Endothelial cell of umbilical vein (primary cell): Measurements from ENCODE around the gene PIKFYVE. TPM values are rescaled to one million over a fixed set of nuclear protein-coding genes. Genes with fewer than 3 reads are reported as not detected.

Source experiments
- BruUV-seq: library from RNA; stranded (reverse); fragments of 400-500 nt; replicated peaks from 2 replicates; lab custom pipeline; 2021; lab: Mats Ljungman, UMichigan
- CTCF ChIA-PET: fragments of 300-600, 350-600 bp; sonication (Branson Sonifier 250); formaldehyde crosslinking; loops from one replicate; lab custom pipeline; 2021; ENCODE audit warnings: antibody characterized with exemption, inconsistent platforms; lab: Charles Lee
- POLR2A ChIA-PET: fragments of 300-600, 350-600 bp; sonication (Branson Sonifier 250); formaldehyde crosslinking; loops from one replicate; lab custom pipeline; 2021; ENCODE audit warnings: antibody characterized with exemption, inconsistent platforms; lab: Charles Lee
- DNase-seq: peaks from one replicate; pipeline ENCODE4 v3.0.0-alpha.2; 2011; ENCODE audit warnings: low read depth, low spot score
- FAIRE-seq: peaks from 2 replicates; lab custom pipeline; 2011; peaks lifted over from hg19 to GRCh38; lab: Jason Lieb, UNC
- H2AFZ ChIP-seq: 2 replicates; pipeline ENCODE4 v1.6.0; 2012; ENCODE audit warnings: low read depth, low read length, control low read depth, inconsistent platforms
- H3K27ac ChIP-seq: 2 replicates; pipeline ENCODE4 v1.5.1; 2011; ENCODE audit warnings: low read depth, mild to moderate bottlenecking, control low read depth, low read length, moderate library complexity; ENCODE audit not compliant: insufficient read depth
- H3K27me3 ChIP-seq, 2 experiments: 2 replicates each; pipeline versions ENCODE4 v1.6.0 to v1.6.1; 2011; ENCODE audit warnings: low read length in 2 of 2, mixed read lengths in 1 of 2; ENCODE audit not compliant: control insufficient read depth in 2 of 2, insufficient read depth in 2 of 2
- H3K36me3 ChIP-seq, 2 experiments: 2 replicates in 1 of 2; 3 replicates in 1 of 2; pipeline ENCODE4 v1.5.1; 2011; ENCODE audit warnings: low read length in 2 of 2, mild to moderate bottlenecking in 1 of 2, moderate library complexity in 1 of 2; ENCODE audit not compliant: control insufficient read depth in 2 of 2, insufficient read depth in 2 of 2; ENCODE audit errors: extremely low read depth in 1 of 2
- H3K4me1 ChIP-seq: 3 replicates; pipeline ENCODE4 v1.5.1; 2011; ENCODE audit warnings: mild to moderate bottlenecking, low read length; ENCODE audit not compliant: control insufficient read depth, insufficient read depth; ENCODE audit errors: extremely low read depth
- H3K4me2 ChIP-seq: 2 replicates; pipeline ENCODE4 v1.6.1; 2011; ENCODE audit warnings: low read length, control low read depth, mixed read lengths; ENCODE audit not compliant: insufficient read depth
- H3K4me3 ChIP-seq, 3 experiments: fragments of 200-600 bp in 1 of 3; sonication (generic), shearing (Covaris generic) in 1 of 3; replicated peaks in 1 of 3; 2 replicates each; pipeline ENCODE4 v1.5.1; 2011 to 2016; ENCODE audit warnings: control low read depth in 3 of 3, low read length in 3 of 3, mild to moderate bottlenecking in 2 of 3, inconsistent platforms in 1 of 3, low read depth in 1 of 3, moderate library complexity in 1 of 3; ENCODE audit not compliant: insufficient read depth in 1 of 3
- H3K79me2 ChIP-seq: 2 replicates; pipeline ENCODE4 v1.6.0; 2012; ENCODE audit warnings: low read length, inconsistent platforms; ENCODE audit not compliant: control insufficient read depth, insufficient read depth
- H3K9ac ChIP-seq: replicated peaks from 2 replicates; pipeline ENCODE3; 2011; ENCODE audit warnings: low read length, control low read depth; ENCODE audit not compliant: insufficient read depth; ENCODE audit errors: extremely low read depth
- H3K9me1 ChIP-seq: replicated peaks from 3 replicates; pipeline ENCODE4 v1.6.0; 2011; ENCODE audit warnings: mild to moderate bottlenecking, low read length; ENCODE audit not compliant: control insufficient read depth, insufficient read depth; ENCODE audit errors: extremely low read depth
- H3K9me3 ChIP-seq: replicated peaks from 2 replicates; pipeline ENCODE4 v1.5.1; 2012; ENCODE audit warnings: low read length, inconsistent platforms; ENCODE audit not compliant: control insufficient read depth, insufficient read depth
- H4K20me1 ChIP-seq: replicated peaks from 2 replicates; pipeline ENCODE3; 2011; ENCODE audit warnings: mild to moderate bottlenecking, low read length; ENCODE audit not compliant: control insufficient read depth, insufficient read depth; ENCODE audit errors: extremely low read depth
- CTCF ChIP-seq, 2 donors: IDR thresholded peaks; 1 replicate in 1 of 2; 2 replicates in 1 of 2; pipeline ENCODE4 v1.5.1; 2011; ENCODE audit warnings: low read length in 2 of 2, mild to moderate bottlenecking in 2 of 2, moderate library complexity in 2 of 2, control low read depth in 1 of 2, inconsistent platforms in 1 of 2, low read depth in 1 of 2; ENCODE audit not compliant: insufficient read depth in 1 of 2; ENCODE audit errors: extremely low read depth in 1 of 2
- EZH2 ChIP-seq: IDR thresholded peaks from 2 replicates; pipeline ENCODE4 v1.6.1; 2012; ENCODE audit warnings: borderline replicate concordance, low read depth, mild to moderate bottlenecking, moderate library complexity, low read length, inconsistent platforms; ENCODE audit not compliant: severe bottlenecking
- FOS ChIP-seq: IDR thresholded peaks from 2 replicates; pipeline ENCODE4 v1.6.1; 2011; ENCODE audit warnings: mild to moderate bottlenecking, low read length, moderate library complexity, borderline replicate concordance; ENCODE audit not compliant: insufficient read depth
- GATA2 ChIP-seq: IDR thresholded peaks from 2 replicates; pipeline ENCODE4 v1.7.0; 2011; ENCODE audit warnings: low read depth, mild to moderate bottlenecking, moderate library complexity, mixed read lengths, low read length; ENCODE audit not compliant: insufficient read length, insufficient read depth
- JUN ChIP-seq: IDR thresholded peaks from 2 replicates; pipeline ENCODE4 v1.6.1; 2011; ENCODE audit warnings: borderline replicate concordance, low read depth; ENCODE audit not compliant: insufficient read length, insufficient read depth
- MYC ChIP-seq: IDR thresholded peaks from one replicate; pipeline ENCODE4 v1.6.1; 2011; ENCODE audit warnings: mild to moderate bottlenecking, low read depth, low read length
- POLR2A ChIP-seq: IDR thresholded peaks from 2 replicates; pipeline ENCODE4 v1.6.1; 2012; ENCODE audit warnings: low read depth, mild to moderate bottlenecking, control low read depth, low read length
- POLR2AphosphoS5 ChIP-seq: IDR thresholded peaks from 2 replicates; pipeline ENCODE4 v1.6.1; 2012; ENCODE audit warnings: low read depth, mild to moderate bottlenecking, control low read depth, low read length, moderate library complexity; ENCODE audit not compliant: insufficient read depth
- dilution Hi-C: fragments of 300-500 bp; cut with MboI; formaldehyde crosslinking; loops from one replicate; pipeline ENCODE4 v1.15.0; 2019; ENCODE audit warnings: low sequenced_read_pairs; ENCODE audit not compliant: extremely low pct_ligation_motif_present
- intact Hi-C: fragments of 100-400 bp; cut with micrococcal nuclease; formaldehyde crosslinking; loops from one replicate; pipeline ENCODE4 v1.10.0; 2022
- polyA plus RNA-seq, 4 experiments: library from polyadenylated mRNA; depleted of rRNA in 3 of 4; stranded (reverse) in 3 of 4; unstranded in 1 of 4; fragments of >200 nt; gene quantifications; 2 replicates each; pipeline versions ENCODE4 v1.2.1 to v1.2.3, GENCODE V29; 2011 to 2012; ENCODE audit warnings: missing spikeins in 1 of 4
- total RNA-seq: library from RNA; stranded (reverse); gene quantifications from 2 replicates; pipeline ENCODE4 v1.2.3, GENCODE V29; 2021
- TF ChIP-seq, protein P1 (sequence below): IDR thresholded peaks from 2 replicates; pipeline ENCODE4 v1.6.1; 2011; ENCODE audit not compliant: insufficient read depth, insufficient read length

PIKFYVE gene
- total and polyA plus RNA-seq, 2 donors (not counting 3 experiments of a cell fraction or from before 2014, with no cell fraction given): 9.0 to 28.2 TPM

- no peak overlapping the region for H2AFZ ChIP-seq
- FAIRE-seq (no peak), DNase-seq (no peak)
- no peak overlapping the region for H3K9ac ChIP-seq
- H3K36me3 ChIP-seq: no peaks in the 10 kb centered on the region
- POLR2A ChIA-PET: no interaction called here
- no peak overlapping the region for H3K4me3 ChIP-seq
- intact Hi-C loops (no loop called here), dilution Hi-C loops (no loop called here)
- H3K4me1 ChIP-seq: no peaks in the 10 kb centered on the region
- H3K9me1 ChIP-seq: no peaks in the 10 kb centered on the region
- BruUV-seq: no TSS peak
- H3K79me2 ChIP-seq: no peaks in the 10 kb centered on the region
- no peaks in the 10 kb centered on the region for H3K9me3 ChIP-seq
- TF ChIP-seq JUN: no peak
- no peak for TF ChIP-seq EZH2
- no peak for TF ChIP-seq CTCF (IDR thresholded peaks at IDR 0.05; ENCODE audit: extremely low read depth in 1 of 2, insufficient read depth in 1 of 2, low read depth in 1 of 2, low read length in 2 of 2)
- TF ChIP-seq POLR2AphosphoS5: no peak
- TF ChIP-seq, protein P1, sequence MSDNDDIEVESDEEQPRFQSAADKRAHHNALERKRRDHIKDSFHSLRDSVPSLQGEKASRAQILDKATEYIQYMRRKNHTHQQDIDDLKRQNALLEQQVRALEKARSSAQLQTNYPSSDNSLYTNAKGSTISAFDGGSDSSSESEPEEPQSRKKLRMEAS: no peak
- TF ChIP-seq MYC: no peak
- TF ChIP-seq FOS: no peak
- no peak for TF ChIP-seq GATA2
- TF ChIP-seq POLR2A: no peak
- CTCF ChIA-PET: interaction anchor here (1.0 to 1.1 kb wide), 2 partner anchors 17 to 30 kb away, joined by 3 to 4 read pairs; partner anchors contain the start of gene IDH1
- no peak overlapping the region for H3K4me2 ChIP-seq
- H4K20me1 ChIP-seq: no peaks in the 10 kb centered on the region
- no peaks in the 10 kb centered on the region for H3K27me3 ChIP-seq
- no peak overlapping the region for H3K27ac ChIP-seq
These were observed 41.3 kb upstream of the PIKFYVE start for GRCh38 chr2:208224802-208225201.
